Islet of Langerhans (tissue), 1 donor: ENCODE measurements around the gene HSFX2.
A peak's percentile ranks its signal among the peaks of the same experiment; 100 is the strongest.
"Not testable (repeated sequence)": the region's sequence is repeated elsewhere in the genome, so short reads cannot be mapped to it uniquely, and the experiment has no call there.

Experiments used
- FAIRE-seq: peaks from one replicate; lab custom pipeline; 2011; peaks lifted over from hg19 to GRCh38; lab: Jason Lieb, UNC

Gene HSFX2

GRCh38 chrX:149595214-149595613 lies at the start of gene HSFX2:
TSS of gene HSFX2 (minus strand) at chrX:149595314. CDS start at chrX:149594700, 614 bp downstream.
- FAIRE-seq = not testable (repeated sequence)

- no peak for FAIRE-seq
Observed at GRCh38 chrX:149643496-149643895, 48.4 kb upstream of the HSFX2 start.

- FAIRE-seq = no peak
Observed at GRCh38 chrX:149641835-149642234, 46.7 kb upstream of the HSFX2 start.

- FAIRE-seq = no peak
Observed at GRCh38 chrX:149641432-149641831, 46.3 kb upstream of the HSFX2 start.

- no peak for FAIRE-seq
Observed at GRCh38 chrX:149639568-149639967, 44.5 kb upstream of the HSFX2 start.

GRCh38 chrX:149638860-149639259 lies 43.7 kb upstream of the HSFX2 start:
- no peak for FAIRE-seq

- FAIRE-seq = no peak
Observed at GRCh38 chrX:149633511-149633910, 38.4 kb upstream of the HSFX2 start.

GRCh38 chrX:149631234-149632165 lies 36.4 kb upstream of the HSFX2 start, which contains the start of gene TMEM185A:
TSS of gene TMEM185A (minus strand) at chrX:149631792. CDS start at chrX:149631580, 212 bp downstream.
- peak; percentile 51 for FAIRE-seq

GRCh38 chrX:149630681-149631233 lies 35.6 kb upstream of the HSFX2 start:
- FAIRE-seq = peak; percentile 51

GRCh38 chrX:149629730-149630387 lies 34.7 kb upstream of the HSFX2 start:
- FAIRE-seq = no peak

- FAIRE-seq = no peak
Observed at GRCh38 chrX:149628768-149629167, 33.7 kb upstream of the HSFX2 start.

- peak; percentile 30 for FAIRE-seq
Observed at GRCh38 chrX:149628280-149628679, 33.2 kb upstream of the HSFX2 start.

GRCh38 chrX:149626829-149627228 lies 31.7 kb upstream of the HSFX2 start:
- not testable (repeated sequence) for FAIRE-seq

GRCh38 chrX:149619662-149620061 lies 24.5 kb upstream of the HSFX2 start:
- not testable (repeated sequence) for FAIRE-seq

- peak; percentile 33 for FAIRE-seq
Observed at GRCh38 chrX:149618871-149619270, 23.8 kb upstream of the HSFX2 start.

GRCh38 chrX:149611623-149612175 lies 16.6 kb upstream of the HSFX2 start:
- FAIRE-seq = no peak

GRCh38 chrX:149610511-149610910 lies 15.4 kb upstream of the HSFX2 start:
- FAIRE-seq = no peak

- no peak for FAIRE-seq
Observed at GRCh38 chrX:149607699-149608098, 12.6 kb upstream of the HSFX2 start.

- FAIRE-seq = not testable (repeated sequence)
Observed at GRCh38 chrX:149605248-149605885, 10.3 kb upstream of the HSFX2 start.

- not testable (repeated sequence) for FAIRE-seq
Observed at GRCh38 chrX:149598603-149599002, 3.5 kb upstream of the HSFX2 start.

GRCh38 chrX:149595943-149596342 lies 829 bp upstream of the HSFX2 start:
- FAIRE-seq = not testable (repeated sequence)

- FAIRE-seq = not testable (repeated sequence)
Observed at GRCh38 chrX:149590993-149591392, 4.1 kb downstream of the HSFX2 start.
